A549 treated with CORT108297 at 1 μM for 4 hours (cell line): ENCODE results near the gene TERF2IP. TPM values are rescaled to one million over a fixed set of nuclear protein-coding genes. Genes with fewer than 3 reads are reported as not detected.

Experiments
- total RNA-seq: library from RNA; stranded (reverse); fragments of 200-300 nt; extraction: Qiagen RNA extraction; gene quantifications from 5 replicates; pipeline ENCODE4 v1.2.3, GENCODE V29; 2022

The TERF2IP gene, protein sequence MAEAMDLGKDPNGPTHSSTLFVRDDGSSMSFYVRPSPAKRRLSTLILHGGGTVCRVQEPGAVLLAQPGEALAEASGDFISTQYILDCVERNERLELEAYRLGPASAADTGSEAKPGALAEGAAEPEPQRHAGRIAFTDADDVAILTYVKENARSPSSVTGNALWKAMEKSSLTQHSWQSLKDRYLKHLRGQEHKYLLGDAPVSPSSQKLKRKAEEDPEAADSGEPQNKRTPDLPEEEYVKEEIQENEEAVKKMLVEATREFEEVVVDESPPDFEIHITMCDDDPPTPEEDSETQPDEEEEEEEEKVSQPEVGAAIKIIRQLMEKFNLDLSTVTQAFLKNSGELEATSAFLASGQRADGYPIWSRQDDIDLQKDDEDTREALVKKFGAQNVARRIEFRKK
- 39.3 to 46.3 TPM (median 45.2 TPM) in 5 replicates for total RNA-seq

DNA sequence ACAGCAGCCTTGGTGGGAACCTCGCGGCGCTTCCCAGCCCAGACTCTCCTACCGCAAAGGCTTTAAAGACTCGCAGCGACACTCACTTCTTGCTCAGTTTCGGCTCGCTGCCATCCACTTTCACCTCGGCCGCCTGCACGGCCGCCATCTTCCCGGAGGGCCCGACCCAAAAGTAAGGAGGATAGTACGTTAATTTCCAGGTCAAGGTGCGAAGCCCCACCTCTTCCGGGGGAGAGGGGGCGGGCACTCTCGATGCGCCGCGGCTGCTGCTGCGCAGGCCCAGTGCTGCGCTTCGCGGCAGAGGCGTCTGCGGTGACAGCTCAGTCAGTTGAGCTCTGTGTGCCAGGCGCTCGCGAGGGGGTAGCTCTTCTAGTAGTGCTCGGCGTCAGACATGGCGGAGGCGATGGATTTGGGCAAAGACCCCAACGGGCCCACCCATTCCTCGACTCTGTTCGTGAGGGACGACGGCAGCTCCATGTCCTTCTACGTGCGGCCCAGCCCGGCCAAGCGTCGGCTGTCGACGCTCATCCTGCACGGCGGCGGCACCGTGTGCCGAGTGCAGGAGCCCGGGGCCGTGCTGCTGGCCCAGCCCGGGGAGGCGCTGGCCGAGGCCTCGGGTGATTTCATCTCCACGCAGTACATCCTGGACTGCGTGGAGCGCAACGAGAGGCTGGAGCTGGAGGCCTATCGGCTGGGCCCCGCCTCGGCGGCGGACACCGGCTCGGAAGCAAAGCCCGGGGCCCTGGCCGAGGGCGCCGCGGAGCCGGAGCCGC is at the start of gene TERF2IP, which contains the start of gene KARS1:
TSS of gene TERF2IP (plus strand) at position 282 of the 773 bp plus-strand sequence. CDS start at position 392, 110 bp downstream.
TSS of gene KARS1 (minus strand) at position 174 of the 773 bp plus-strand sequence. CDS start at position 148, 26 bp downstream.

DNA sequence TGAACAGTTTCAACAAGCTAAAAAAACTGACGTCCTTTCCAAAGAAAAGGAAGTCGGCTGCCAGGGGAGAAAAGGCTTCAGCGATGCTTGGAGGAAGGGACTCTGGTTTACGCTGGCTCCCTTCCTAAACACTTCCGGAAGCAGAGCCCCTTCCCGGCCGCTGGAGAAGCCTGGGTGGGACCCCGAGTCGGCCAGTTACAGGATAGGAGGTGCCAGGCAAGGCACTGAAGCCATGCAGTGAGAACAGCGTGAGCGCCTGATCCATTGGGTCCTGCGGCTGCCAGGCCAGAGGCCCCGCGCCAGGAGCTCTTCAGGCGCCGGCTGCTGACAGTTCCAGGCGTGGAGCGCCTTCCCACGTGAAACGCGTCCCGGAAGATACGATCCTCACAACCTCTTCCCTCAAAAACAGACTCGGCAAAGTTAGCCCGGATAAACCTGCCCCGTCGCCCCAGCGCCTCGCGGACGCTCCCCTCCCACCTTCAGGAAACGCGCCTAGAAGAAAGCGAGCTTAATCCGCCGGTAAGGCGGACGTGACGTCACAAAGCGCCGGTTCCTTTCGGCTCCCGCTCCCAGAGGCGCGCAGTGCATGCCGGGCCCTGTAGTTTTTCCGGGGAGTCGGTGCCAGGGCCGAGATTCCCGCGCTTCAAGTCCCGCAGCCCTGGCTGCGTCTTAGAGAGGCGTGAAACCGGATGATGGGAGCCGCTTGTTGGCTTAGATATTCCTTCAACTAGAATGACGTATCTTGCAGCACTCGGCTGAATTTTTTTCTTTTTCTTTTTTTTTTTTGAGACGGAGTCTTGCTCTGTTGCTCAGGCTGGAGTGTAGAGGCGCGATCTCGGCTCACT is 24.6 kb upstream of the TERF2IP start, which contains the start of gene ADAT1:
TSS of gene ADAT1 (minus strand) at position 521 of the 845 bp plus-strand sequence. CDS start 2,482 bp downstream, outside the sequence.

DNA sequence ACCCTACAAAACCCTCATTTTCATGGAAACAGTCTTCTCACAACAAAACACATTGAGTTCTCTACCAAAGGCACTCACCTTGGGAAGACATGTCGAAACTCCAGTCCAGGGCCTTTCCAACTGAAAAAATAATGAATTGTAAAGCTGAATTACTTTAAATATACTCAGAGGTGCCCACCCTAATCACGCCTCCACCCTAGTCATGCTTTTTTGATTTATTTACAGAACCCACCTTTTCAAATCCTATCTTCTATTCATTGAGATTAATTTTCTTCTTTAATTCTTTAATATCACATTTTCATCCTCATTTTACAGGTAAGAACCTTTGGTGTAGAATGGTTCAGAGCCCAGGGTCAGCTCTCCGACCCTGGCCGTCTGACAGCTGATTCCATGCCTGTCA is 29.3 kb downstream of the TERF2IP start, which contains the start of gene CPHXL2:
TSS of gene CPHXL2 (minus strand) at position 101 of the 400 bp plus-strand sequence. CDS start at position 91, 10 bp downstream.

DNA sequence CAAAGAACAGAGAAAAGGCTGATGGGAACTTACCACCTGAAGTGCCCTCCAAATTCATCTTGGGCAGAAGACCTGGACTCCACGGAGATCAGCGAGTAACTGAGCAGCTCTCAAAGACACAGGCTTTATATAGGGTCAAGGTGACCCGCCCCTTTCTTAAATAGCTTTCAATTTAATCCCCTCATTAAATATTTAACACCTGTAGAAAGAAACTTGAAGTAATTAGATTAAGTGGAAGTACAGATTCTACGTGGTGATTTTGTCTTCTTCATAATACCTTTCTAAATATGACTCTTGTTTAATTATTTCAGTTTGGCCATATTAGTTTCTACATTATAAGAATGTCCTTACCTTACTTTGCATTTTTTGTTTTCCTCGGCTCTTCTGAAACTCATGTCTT is 53.8 kb downstream of the TERF2IP start, which contains the start of gene DUXB:
TSS of gene DUXB (minus strand) at position 101 of the 400 bp plus-strand sequence. CDS start at position 58, 43 bp downstream.

Other genes with a start within 250 kb of the TERF2IP start
- 51.6 to 68.0 TPM (median 56.1 TPM) in 5 replicates for gene CFDP1, start 214.3 kb upstream of the TERF2IP start, total RNA-seq
- 13.9 to 16.2 TPM (median 15.5 TPM) in 5 replicates for gene TMEM170A, start 183.1 kb upstream of the TERF2IP start, total RNA-seq
- gene CHST6, start 152.3 kb upstream of the TERF2IP start, total RNA-seq: 0.10 to 0.15 TPM (median 0.13 TPM) in 5 replicates
- gene CHST5, start 111.7 kb upstream of the TERF2IP start, total RNA-seq: 0.03 to 0.31 TPM (median 0.07 TPM) in 5 replicates
- 7.8 to 10.3 TPM (median 9.2 TPM) in 5 replicates for gene TMEM231, start 91.5 kb upstream of the TERF2IP start, total RNA-seq
- gene GABARAPL2, start 81.4 kb upstream of the TERF2IP start, total RNA-seq: 91.0 to 96.0 TPM (median 92.3 TPM) in 5 replicates
- gene ADAT1, start 24.5 kb upstream of the TERF2IP start, total RNA-seq: 29.3 to 40.0 TPM (median 37.3 TPM) in 5 replicates
- gene KARS1, start 108 bp upstream of the TERF2IP start, total RNA-seq: 164 to 178 TPM (median 166 TPM) in 5 replicates
- gene CPHXL2, start 29.2 kb downstream of the TERF2IP start, total RNA-seq: not detected in 5 replicates
- gene DUXB, start 53.7 kb downstream of the TERF2IP start, total RNA-seq: not detected in 5 replicates
- not detected in 5 replicates for gene CPHXL, start 78.7 kb downstream of the TERF2IP start, total RNA-seq